ENCODE measurements around the gene OR10AD1.

- TF ChIP-seq CTCF (IDR thresholded peaks at IDR 0.05) (no peak), POLR2A (IDR thresholded peaks at IDR 0.05) (no peak)
These were observed 32.8 kb upstream of the OR10AD1 start for GRCh38 chr12:48235796-48236333.

All from tibial nerve (tissue), 3 donors.